HFF-Myc (cell line): ENCODE data around the gene ZCCHC13.

Experiments
- DNase-seq: peaks from one replicate; pipeline ENCODE4 v3.0.0-alpha.2; 2011; ENCODE audit warnings: low read depth; ENCODE audit errors: extremely low read depth
- H3K4me3 ChIP-seq: replicated peaks from 2 replicates; pipeline ENCODE4 v1.5.1; 2011; ENCODE audit warnings: low read depth, mild to moderate bottlenecking, control low read depth, low read length
- CTCF ChIP-seq: IDR thresholded peaks from 2 replicates; pipeline ENCODE4 v1.5.1; 2012; ENCODE audit warnings: mild to moderate bottlenecking, low read depth, low read length, control low read depth; ENCODE audit errors: missing control alignments

ZCCHC13 gene

GRCh38 chrX:74343343-74344279 lies 39.6 kb downstream of the ZCCHC13 start:
- H3K4me3 ChIP-seq, result no peak overlapping the region
- TF ChIP-seq CTCF, result peak; percentile 56
- DNase-seq, result peak; percentile 75

GRCh38 chrX:74344280-74344622 lies 40.3 kb downstream of the ZCCHC13 start:
- TF ChIP-seq CTCF, result no peak
- DNase-seq, result no peak
- no peak overlapping the region for H3K4me3 ChIP-seq

GRCh38 chrX:74346088-74346487 lies 42.1 kb downstream of the ZCCHC13 start:
- TF ChIP-seq CTCF, result no peak
- DNase-seq, result no peak
- H3K4me3 ChIP-seq, result no peak overlapping the region

GRCh38 chrX:74349387-74349786 lies 45.4 kb downstream of the ZCCHC13 start:
- H3K4me3 ChIP-seq, result no peak overlapping the region
- TF ChIP-seq CTCF, result no peak
- DNase-seq, result peak; percentile 22

- H3K4me3 ChIP-seq, result no peak overlapping the region
- DNase-seq, result no peak
- no peak for TF ChIP-seq CTCF
These were observed 47.8 kb downstream of the ZCCHC13 start for GRCh38 chrX:74351760-74352159.

GRCh38 chrX:74353984-74354383 lies 50.0 kb downstream of the ZCCHC13 start:
- TF ChIP-seq CTCF, result no peak
- H3K4me3 ChIP-seq, result no peak overlapping the region
- DNase-seq, result no peak
